ENCODE results near the gene FEM1A. TPM values are rescaled to one million over a fixed set of nuclear protein-coding genes. Genes with fewer than 3 reads are reported as not detected.
"Not testable (repeated sequence)": the region's sequence is repeated elsewhere in the genome, so short reads cannot be mapped to it uniquely, and the experiment has no call there.

FEM1A gene
- polyA plus RNA-seq, 10 donors, result 2.1 to 3.5 (median 3.0) TPM

DNA sequence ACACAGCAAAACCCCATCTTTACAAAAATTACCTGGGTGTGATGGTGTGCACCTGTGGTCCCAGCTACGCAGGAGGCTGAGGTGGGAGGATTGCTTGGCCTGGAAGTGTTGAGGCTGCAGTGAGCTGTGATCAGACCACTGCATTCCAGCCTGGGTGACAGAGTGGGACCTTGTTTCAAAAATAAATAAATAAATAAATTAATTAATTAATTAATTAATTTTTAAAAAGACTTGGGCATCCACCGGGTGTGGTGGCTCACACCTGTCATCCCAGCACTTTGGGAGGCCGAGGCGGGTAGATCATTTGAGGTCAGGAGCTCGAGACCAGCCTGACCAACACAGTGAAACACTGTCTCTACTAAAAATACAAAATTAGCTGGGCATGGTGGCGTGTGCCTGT, 13.6 kb downstream of the FEM1A start:
- DNase-seq, result not testable (repeated sequence)

- no peak for DNase-seq
These were observed 14.8 kb downstream of the FEM1A start for GRCh38 chr19:4806384-4806783.

DNA sequence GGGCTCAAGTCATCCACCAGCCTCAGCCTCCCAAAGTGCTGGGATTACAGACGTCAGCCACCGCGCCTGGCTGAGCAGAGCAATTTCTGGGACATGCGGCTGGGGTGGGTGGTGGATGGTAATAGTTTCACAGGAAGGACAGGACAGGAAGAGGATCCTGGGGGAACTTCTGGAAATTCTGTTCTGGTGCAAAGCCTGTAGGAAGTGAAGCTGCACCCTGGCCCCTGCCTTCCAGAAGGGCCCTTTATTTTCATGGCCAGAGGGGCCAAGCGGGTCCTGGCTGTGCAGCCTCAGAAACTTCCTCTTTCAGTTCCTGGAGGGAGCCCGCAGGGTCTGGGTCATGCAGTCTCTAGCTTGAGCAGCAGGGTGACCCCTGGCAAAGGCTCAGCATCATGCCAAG, 15.7 kb downstream of the FEM1A start:
- DNase-seq, result no peak

DNA sequence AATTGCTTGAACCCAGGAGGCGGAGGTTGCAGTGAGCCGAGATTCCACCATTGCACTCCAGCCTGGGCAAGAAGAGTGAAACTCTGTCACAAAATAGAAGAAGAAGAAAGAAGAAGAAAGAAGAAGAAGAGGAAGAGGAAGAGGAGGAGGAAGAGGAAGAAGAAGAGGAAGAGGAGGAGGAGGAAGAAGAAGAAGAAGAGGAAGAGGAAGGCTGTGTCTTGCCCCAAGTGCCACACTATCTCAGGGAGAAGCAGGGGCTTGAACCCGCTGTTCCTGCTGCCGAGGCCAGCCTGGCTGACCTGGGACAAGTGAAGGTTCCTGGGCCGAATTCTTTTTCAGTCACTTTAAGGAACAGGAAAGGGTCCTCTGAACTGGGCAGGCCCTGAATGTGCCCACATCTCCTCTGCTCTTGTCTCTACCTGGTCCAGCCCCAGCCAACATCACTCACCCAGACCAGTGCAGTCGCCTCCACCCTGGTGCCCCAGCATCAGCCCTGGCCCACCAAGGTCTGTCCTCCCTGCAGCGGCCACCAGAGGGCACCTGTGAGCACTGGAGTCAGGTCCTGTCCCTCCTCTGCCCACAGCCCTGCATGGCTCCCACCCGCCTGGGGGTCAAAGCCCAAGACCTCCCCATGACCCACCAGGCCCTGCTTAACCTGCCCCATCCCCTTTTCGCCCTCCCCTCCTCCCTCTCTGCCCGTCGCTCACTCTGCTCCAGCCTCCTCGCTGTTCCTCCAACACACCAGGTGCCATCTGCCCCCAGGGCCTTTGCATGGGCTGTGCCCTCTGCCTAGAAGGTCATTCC, 20.0 kb downstream of the FEM1A start:
- DNase-seq, result peak in 2 of 3 donors; percentile 61 to 67

DNA sequence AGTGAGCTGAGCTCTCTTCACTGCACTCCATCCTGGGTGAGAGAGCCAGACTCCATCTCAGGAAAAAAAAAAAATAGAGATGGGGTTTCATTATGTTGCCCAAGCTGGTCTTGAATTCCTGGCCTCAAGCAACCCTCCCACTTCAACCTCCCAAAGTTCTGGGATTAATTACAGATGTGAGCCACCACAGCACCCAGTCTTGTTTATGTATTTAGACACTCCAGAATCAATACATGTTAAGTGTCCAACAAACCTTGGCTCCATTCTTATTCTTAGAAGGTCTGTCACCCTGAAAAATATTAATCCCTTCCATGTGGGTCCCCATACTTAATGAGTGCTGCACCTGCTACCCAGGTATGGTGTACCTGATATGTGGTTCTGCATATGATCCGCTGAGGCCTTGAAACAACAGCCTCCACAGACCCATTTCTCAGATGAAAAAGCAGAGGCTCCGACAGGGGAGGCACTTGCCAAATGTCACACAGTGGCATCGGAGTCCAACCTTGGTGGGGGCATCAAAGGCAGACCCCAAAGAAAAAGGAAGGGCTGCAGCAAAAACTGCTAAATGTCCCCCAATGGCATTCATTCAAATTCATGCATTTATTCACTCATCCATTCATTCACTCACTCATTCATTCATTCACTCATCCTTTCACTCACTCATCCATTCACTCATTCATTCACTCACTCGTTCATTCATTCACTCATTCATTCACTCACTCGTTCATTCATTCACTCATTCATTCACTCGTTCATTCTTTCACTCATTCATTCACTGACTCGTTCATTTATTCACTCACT, 23.3 kb downstream of the FEM1A start:
- DNase-seq, result no peak

GRCh38 chr19:4815426-4816201, 24.1 kb downstream of the FEM1A start:
- peak; percentile 90 to 95 (median 94) for DNase-seq

DNA sequence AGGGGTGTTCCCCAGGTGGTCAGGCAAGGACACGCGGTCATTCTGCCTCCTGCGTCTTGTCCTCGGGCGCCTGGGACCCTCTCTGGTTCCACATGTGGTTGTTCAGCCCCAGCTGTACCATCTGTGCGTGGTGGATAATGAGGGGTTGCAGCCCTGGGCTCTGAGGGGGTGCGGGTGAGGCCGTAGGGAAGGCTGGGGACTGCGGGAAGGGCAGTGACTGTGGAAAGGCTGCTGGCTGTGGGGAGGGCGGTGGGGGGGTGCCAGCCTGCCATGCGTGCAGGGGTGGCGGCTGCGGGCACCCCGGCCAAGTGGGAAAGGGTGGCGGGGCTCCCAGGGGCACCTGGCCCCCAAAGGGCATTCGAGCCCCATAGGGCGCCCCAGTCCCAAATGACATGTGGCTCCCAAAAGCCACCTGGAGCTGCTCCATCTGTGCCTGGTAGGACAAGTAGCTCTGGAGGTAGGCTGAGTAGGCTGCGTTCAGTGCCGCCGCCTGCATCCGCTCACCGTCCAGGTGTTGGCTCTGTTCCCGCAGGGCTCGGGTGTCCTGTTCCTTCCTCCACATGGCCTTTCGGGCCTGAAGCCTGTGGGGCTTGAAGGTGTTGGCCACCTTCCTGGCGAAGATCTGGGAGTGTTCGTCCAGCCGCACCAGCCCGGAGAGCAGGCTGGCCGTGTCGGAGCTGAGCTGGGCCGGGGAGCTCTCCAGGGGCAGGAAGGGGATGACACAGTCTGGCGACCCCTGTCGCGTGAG, 24.8 kb downstream of the FEM1A start:
- DNase-seq, result no peak

- no peak for DNase-seq
These were observed 25.4 kb downstream of the FEM1A start for GRCh38 chr19:4816950-4817278.

DNA sequence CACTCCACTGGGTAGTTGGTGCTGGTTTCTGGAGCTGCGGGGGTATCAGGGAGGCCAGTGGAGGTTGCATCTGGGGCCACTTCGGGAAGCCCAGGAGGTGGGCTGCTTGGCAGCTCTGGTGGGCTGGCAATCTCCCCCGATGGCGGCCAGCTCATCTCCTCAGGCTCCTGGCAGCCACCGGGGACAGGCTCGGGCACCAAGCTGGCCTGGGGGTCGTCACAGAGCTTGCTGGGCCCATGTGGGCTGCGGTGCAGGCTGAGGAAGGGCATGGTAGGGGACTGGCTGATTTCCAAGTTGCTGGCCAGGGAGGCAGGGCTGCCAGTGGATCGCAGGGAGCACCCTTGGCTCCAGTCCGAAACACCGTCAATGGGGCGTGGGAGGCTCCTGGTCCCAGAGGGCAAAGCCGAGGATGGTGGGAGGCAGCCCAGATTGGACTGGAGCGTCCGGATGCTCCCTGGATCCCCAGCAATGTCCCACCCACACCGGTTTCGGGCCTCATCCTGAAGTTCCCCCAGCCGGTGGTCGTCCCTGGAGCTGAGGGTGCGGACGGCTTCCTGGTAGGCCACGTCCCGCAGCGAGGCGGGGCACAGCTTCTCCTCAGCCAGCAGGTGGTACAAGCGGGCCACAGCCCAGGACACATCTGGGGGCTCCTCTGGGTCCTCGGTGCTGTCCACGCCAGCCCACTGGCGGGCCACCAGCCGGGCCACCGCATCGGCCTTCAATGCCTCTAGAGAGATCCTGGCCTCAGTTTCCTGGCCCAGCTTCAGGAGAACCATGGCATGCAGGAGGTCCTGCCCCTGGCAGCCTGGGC, 26.1 kb downstream of the FEM1A start:
- DNase-seq, result no peak

DNA sequence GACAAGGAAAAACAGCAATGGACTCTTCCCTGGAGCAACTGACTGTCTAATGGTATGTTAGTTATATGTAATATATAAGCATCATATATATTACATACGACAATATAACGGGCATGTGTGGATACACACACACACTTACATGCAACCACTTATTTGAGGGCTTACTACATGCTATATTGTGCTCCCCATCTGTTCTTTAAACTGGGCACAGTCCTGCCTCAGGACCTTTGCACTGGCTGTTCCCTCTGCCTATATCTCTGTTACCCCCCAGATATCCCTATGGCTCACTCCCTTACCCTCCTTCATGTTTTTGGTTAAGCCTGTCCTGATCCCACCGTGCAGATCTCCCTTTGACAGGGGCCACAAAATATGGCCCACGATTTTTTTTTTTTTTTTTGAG, 29.7 kb downstream of the FEM1A start:
- no peak for DNase-seq

- DNase-seq, result not testable (repeated sequence)
These were observed 30.8 kb downstream of the FEM1A start for GRCh38 chr19:4822354-4822753.

DNA sequence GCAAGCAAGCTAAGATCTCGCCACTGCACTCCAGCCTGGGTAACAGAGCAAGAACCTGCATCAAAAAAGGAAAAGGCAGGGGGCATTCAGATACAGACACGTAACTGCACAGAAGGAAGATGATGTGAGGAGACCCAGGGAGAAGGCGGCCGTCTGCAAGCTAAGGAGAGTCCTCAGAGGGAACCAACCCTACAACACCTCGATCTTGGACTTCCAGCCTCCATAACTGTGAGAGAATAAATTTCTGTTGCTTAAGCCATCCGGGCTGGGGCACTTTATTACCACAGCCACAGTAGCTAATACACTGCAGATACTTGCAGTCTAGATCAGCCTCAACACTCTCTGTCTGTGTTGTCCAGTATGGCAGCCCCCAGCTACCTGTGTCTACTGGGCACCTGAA, 32.0 kb downstream of the FEM1A start:
- no peak for DNase-seq

DNA sequence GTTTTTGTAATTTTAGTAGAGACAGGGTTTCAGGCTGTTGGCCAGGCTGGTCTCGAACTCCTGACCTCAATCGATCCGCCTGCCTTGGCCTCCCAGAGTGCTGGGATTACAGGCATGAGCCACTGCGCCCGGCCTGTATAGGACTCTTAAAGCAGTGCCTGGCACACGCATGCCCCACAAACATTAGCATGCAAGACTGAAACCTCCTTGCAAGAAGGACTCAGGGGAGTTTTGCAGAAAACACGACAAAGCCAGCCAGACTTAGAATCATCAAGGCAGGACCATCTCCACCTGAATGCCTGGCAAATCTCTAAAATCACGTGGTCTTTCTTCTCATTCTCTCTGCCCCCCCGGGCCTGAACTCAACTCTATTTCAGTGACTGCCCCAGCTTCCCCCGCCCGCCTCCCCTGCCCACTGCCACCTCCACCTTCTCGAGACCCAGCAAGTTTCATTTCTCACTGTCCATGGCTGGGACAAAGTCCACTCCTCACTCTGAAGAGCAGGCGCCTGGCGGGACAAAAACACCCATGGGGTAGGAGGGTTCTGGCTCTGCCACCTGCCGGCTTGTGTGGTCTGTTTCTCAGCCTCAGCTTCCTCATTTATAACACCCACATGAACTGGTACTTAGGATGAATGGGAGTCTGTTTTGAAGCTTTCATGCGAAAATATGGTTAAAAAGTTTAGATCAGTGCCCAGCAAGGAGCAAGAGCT, 37.6 kb downstream of the FEM1A start:
- DNase-seq, result no peak

GRCh38 chr19:4830332-4830731, 38.8 kb downstream of the FEM1A start:
- no peak for DNase-seq

DNA sequence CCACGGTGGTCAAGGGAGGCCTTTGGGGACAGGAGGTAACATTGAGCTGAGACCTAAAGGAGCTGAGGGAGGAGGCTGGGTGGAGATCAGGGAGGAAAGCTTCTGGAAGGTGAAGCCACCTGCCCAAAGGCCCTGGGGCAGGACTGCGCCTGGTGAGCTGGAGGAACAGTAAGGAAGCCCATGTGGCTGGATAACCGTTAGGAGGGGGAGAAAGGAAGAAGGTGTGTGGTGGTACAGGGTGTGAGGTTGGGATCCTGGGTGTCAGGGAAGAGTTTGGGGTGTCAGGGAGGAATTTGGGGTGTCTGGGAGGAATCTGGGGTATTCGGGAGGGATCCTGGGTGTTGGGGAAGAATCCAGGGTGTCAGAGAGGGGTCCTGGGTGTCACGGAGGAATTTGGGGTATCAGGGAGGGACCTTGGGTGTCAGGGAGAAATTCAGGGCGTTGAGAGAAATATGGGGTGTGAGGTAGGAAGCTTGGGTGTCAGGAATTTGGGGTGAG, 39.3 kb downstream of the FEM1A start:
- DNase-seq, result no peak

GRCh38 chr19:4831304-4831978, 39.9 kb downstream of the FEM1A start, which contains the start of gene TICAM1:
TSS of gene TICAM1 (minus strand) at chr19:4831712. CDS start at chr19:4818377, 13,335 bp downstream.
- peak; percentile 38 to 89 (median 76) for DNase-seq

GRCh38 chr19:4831979-4832340, 40.4 kb downstream of the FEM1A start:
- not testable (repeated sequence) for DNase-seq

DNA sequence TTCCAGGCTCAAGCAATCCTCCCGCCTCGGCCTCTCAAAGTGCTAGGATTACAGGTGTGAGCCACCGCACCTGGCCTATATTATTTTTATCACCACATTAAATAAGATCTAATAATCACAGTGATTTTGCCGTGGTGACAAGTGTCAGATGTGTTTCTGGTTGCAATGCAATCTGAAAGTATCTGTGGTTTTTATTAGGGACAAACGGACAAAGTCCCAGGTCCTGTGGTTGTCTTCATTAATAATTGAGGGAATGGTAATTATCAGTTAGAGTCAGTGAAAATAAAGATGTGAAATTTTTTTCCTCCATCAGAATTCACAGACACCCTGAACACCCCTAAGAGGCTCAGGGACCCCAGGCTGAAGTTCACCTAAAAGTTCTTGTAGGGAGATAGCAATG, 41.2 kb downstream of the FEM1A start:
- no peak for DNase-seq

- no peak for DNase-seq
These were observed 47.7 kb downstream of the FEM1A start for GRCh38 chr19:4839192-4839591.
